ENCODE measurements around the gene TENM3.

DNA sequence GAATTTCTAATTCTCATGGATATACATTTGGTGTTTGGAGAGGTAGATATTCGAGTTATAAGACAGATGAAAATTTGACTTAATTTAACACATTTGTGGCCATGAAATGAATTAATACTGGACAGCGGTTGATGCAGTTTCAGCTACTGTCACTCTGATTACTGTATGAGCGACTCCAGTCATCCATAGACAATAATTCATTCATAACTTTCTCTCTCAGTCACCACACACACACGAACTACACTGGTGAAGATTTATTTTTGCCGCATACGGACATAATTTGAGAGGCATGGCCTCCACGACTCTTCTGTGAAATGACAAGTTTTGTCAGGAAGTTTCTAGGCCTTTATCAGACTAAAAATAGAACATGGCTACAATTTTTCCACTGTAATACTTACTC lies 177.0 kb downstream of the TENM3 start:
- TF ChIP-seq, protein P1, sequence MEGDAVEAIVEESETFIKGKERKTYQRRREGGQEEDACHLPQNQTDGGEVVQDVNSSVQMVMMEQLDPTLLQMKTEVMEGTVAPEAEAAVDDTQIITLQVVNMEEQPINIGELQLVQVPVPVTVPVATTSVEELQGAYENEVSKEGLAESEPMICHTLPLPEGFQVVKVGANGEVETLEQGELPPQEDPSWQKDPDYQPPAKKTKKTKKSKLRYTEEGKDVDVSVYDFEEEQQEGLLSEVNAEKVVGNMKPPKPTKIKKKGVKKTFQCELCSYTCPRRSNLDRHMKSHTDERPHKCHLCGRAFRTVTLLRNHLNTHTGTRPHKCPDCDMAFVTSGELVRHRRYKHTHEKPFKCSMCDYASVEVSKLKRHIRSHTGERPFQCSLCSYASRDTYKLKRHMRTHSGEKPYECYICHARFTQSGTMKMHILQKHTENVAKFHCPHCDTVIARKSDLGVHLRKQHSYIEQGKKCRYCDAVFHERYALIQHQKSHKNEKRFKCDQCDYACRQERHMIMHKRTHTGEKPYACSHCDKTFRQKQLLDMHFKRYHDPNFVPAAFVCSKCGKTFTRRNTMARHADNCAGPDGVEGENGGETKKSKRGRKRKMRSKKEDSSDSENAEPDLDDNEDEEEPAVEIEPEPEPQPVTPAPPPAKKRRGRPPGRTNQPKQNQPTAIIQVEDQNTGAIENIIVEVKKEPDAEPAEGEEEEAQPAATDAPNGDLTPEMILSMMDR (conservative IDR thresholded peaks at IDR 0.05), result no peak
- no peak for TF ChIP-seq ZFX (IDR thresholded peaks at IDR 0.05)

Data from C4-2B (cell line).